GM21723 (cell line): ENCODE data around the gene ARHGAP42.

Experiments used
- ATAC-seq: cut with Tn5 transposase; IDR thresholded peaks from one replicate; pipeline ENCODE4 v1.9.1; 2021; ENCODE audit warnings: mild to moderate bottlenecking, moderate library complexity; ENCODE audit not compliant: unreplicated experiment

Gene ARHGAP42

DNA sequence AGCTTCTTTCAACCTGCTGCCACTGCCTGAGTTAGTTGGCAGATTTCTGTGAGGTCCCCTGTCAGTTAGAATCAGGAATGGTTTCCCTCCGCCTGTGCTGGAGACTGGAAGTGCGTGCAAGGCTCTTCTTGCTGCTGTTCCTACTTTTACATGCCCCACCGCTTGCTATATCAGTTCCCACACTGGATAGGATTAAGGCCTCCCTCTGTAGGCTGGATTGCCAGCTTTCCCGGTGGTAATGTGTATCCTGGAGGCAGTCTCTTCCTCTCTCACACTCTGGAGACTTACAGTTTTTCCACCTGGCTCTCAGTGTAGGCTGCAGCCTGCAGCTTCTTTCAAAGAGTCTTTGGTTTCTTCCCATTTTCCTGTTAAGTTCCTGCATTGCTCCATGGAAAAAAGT is 66.5 kb downstream of the ARHGAP42 start:
- ATAC-seq = no peak

- no peak for ATAC-seq
These were observed 69.5 kb downstream of the ARHGAP42 start for GRCh38 chr11:100756559-100756958.

DNA sequence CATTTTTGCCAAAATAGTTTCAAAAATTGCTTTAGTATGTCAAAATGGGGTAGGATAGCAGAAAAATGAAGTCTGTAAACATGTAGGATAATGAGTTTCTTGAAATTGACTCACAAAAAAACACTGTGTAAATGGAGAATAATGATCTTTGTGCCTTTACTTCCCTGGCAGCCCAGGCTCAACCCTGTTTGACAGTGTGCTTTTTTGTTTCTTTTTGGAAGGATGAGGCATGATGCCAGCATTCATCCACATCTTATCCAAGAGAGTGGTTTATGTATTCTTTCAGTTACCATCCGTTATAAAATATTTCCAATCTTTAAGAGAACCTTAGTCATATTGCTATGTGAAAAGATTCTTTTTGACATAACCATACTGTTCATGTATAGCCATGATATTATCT is 70.6 kb downstream of the ARHGAP42 start:
- no peak for ATAC-seq

DNA sequence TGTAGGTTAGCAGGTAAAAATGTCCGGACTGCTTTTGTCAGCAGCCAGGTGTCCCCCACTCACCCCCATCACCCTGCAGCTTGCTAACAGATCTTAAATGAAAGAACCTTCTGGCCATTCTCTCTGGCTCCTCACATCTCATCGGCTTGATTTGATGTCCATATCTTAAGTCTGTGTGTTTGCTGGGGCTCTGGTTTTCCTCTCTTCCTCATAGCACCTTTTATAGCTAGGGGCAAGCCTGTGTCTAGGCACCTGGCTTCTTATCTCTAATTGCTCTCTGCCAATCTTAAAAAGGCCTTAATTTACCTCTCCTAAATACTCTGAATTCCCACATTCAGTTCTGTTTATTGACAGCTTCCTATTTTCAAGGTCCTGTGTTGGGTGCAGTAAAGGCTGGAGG is 72.0 kb downstream of the ARHGAP42 start:
- ATAC-seq = no peak

GRCh38 chr11:100759856-100760255 is 72.8 kb downstream of the ARHGAP42 start:
- ATAC-seq = no peak

DNA sequence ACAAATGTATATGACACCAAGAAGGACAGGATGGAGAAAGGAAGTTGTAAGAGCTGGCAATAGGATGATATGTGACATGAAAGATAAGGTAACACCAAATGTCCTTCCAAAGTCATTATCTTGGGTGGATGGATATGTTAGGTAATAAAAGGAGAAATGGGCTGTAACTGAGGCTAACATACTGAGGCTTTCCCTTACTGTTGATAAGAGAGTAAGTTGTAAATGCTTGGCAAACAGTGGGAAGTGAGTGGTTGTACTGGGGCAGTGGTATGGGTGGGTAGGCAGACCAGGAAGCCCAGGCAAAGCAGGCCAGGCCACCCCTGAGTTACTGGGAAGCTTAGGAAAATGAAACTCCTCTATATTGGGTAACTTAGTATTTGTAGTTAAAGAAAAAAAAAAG is 73.7 kb downstream of the ARHGAP42 start:
- no peak for ATAC-seq

DNA sequence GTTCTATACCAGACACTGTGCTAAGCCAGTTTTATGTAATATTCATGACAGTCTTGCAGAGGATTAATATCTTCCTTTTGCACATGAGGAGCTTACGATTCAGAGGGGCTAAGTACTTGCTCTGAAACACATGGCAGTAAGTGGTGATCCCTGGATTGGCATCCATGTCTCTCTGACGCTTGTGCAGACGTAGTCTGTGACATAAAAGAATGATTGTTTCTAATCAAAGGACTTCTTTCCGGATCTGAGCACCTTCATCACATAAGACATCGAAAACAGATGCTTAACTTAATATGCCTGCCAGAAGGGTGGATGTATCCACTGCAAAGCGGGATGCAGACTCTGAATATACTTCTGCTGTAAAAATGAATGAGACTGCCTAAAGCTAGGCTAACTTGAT is 74.8 kb downstream of the ARHGAP42 start:
- no peak for ATAC-seq

DNA sequence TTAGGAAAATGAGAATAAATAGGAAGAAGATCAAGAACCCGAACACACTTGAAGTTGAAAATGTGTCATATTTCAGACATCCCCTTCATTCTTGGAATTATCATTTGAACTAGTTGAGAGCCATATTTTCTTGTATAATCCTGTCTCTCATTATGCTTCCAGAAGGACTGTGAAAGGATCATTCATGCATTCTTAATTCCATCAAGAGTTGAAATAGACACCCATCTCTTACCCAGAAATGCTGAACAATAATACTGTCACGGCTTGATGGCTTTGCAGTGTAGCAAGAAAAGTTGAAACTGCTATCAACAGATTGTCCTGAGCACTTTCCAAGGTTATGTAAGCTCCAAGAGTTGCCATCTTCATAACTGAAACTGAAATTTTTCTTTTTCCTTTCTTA is 79.7 kb downstream of the ARHGAP42 start:
- no peak for ATAC-seq

GRCh38 chr11:100769165-100769564 is 82.1 kb downstream of the ARHGAP42 start:
- no peak for ATAC-seq

- ATAC-seq = no peak
These were observed 82.5 kb downstream of the ARHGAP42 start for GRCh38 chr11:100769617-100770016.

DNA sequence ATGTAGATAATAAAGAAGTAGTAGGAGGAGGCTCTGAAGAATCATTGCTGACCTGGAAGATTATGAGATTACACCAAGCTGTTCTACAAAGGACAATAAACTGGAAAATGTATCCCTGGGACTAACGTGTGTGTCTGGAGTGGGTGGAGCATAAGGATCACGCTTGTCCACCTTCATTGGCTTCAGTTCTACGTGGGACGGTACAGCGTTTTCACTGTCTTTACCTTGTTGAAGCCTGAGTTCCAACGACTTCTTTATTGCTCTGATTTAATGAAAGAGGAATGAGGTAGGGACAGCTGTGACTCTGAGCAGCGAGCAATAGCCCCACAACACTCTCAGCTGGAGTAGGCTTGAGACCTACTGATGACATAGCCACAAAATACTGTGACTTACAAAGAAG is 87.0 kb downstream of the ARHGAP42 start:
- no peak for ATAC-seq

DNA sequence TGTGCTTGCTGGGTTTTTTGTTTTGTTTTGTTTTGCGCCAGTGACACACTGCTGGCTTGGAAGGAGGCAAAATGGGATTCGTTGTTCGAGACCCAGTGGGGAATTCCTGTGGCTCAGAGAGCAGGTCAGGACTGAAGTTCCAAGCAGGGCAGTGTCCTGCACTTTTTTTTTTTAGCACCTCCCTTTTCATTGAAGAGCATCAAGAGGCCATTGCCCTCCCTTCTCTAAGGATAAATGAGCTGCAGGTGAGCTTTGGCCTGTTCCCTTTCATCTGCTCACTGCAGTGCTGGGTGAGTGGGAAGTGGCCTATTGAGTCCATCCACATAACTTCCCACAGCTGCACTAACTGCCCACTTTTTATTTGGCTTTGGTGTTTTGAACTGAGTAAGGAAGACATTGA is 87.8 kb downstream of the ARHGAP42 start:
- no peak for ATAC-seq

- no peak for ATAC-seq
These were observed 89.3 kb downstream of the ARHGAP42 start for GRCh38 chr11:100776212-100776896.

- ATAC-seq = no peak
These were observed 90.0 kb downstream of the ARHGAP42 start for GRCh38 chr11:100777103-100777502.

DNA sequence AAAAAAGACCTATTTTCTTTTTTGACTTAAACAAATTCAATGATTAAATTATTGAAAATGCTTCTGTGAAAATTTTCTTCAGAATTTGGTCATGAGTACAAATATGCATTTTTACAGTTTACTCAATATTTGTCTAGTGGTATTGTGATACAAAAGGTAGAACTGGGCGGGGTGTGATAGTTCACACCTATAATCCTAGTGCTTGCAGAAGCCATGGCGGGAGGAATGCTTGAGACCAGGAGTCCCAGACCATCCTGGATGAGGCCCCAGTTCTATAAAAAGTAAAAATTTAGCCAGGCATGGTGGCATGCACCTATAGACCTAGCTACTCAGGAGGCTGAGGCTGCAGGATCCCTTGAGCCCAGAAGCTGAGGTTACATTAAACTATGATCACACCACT is 90.6 kb downstream of the ARHGAP42 start:
- no peak for ATAC-seq

DNA sequence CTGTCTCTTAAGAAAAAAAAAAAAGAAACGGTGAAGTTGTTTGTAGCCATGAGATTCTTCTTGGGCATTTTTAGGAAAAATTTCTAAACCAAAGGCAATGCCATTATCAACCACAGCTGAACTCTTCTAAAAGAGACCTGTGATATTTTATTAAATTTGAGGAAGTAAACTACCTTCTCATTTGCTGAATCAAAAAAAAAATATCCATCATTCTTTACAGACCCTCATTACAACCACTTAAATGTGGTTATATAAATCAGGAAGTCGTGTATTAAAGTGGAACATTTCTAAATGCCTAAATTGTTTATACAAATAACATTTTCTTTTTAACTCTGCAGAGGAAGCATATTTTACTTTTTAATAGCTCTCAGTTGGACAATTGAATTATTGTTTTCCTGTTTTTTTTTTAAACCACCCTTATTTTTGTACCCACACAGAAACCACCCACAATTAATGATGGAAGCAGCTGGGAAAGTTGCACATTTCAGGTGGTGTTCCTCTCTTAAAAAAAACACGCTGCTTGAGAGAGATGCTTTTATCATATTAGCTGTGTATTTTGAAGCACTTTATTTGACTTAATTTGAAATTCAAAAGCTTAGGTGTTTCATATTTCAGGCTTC is 91.2 kb downstream of the ARHGAP42 start:
- ATAC-seq = no peak

DNA sequence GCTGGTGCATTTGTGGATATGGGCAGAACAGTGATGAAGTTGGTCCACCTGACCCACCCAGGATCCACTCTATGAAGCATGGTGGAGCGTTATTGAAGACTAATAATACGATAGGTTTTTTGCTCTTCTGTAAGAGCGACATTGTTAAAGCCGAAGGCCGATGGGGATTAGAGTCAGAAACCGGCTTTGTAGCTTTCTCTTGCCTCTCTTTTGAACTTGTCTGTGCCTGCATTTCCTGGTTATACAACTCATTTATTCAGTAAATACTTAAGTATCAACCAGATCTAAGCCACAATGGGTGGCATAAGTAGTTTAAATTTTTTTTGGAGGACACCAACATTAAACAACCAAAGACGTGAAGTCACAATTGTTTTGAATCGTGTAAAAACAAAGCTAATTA is 93.4 kb downstream of the ARHGAP42 start:
- ATAC-seq = no peak

DNA sequence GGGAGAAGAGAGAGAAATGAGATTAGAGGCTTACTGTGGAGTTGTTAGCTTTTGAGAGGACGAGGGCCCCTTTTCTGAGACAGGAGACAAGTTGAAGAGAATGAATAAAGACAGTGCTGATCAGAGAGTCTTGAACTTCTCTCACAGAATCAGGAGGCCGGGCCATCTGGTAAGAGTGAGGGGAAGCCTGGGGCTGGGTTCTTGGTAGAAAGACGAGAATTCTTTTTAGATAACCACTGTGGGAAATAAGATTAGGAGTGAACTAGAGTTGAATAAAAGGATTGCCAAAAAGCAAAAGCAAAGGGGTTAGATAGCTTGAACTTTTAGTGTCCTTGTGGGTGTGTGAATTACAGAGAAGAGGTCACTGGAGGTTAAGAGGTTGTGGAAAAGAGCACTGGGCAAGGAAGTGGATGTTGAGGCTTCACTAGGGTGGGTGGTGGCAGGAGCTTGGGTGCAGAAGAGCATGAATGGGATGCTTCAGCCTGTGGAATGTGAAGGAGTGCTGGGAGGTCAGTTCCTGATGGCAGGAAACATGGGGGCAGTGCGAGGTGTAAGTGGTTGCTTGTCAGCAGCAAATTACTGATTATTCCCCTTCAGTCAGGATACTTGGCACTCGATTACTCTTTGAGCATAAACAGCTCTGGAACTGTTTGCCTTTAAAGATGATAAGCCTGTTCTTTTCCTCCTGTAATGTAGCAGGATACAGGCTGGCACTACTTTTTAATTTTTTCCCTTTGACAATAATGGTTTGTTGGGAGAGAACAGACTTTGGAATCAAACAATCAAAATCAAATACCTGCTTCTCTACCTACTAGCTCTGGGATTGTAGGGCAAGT is 98.3 kb downstream of the ARHGAP42 start:
- ATAC-seq = no peak

GRCh38 chr11:100788561-100789295 is 101.6 kb downstream of the ARHGAP42 start:
- ATAC-seq = no peak

DNA sequence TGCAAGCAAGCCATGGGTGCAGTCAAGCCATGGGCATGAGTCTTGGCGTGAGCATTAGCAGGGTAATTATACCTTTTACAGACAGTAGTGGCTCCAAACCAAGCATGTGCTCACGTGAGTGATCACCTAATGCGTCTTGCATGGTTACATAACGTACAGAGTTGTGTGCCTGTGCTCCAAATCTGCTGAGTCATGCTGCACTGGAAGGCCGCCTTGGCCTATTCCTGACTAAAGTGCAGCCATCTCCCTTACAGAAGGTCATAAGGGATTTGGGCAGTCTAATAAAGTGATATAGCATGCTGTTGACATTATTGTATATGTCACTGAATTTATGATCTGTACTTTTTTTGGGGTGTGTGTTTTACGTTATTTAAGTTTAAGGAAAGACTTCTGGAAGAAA is 102.4 kb downstream of the ARHGAP42 start:
- no peak for ATAC-seq

DNA sequence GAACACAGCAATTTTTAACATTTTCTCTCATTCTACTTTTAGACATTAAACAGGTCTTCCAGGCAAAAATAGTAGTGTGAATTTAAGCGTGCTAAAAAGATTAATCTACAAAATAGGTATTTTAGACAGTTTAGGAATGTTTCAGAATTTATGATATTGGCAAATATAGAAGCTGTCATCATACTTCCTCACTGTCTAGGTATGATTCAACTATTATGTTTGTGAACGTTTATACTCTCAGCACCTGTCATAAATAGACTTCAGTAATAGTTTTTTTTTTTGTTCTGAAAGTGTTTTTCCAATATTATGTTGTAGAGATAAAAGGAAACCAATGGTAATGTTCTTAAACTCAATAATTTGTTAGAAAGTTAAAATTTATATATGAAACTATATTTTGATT is 103.0 kb downstream of the ARHGAP42 start:
- no peak for ATAC-seq
